ENCODE results near the gene ESRRA. TPM values are rescaled to one million over a fixed set of nuclear protein-coding genes. Genes with fewer than 3 reads are reported as not detected.

ESRRA gene
- total and polyA plus RNA-seq, 2 donors, result 13.3 to 53.2 TPM

GRCh38 chr11:64266339-64266738 is 39.0 kb upstream of the ESRRA start:
- H3K27ac ChIP-seq (ENCODE audit: low read depth), result no peak overlapping the region
- H3K4me3 ChIP-seq (ENCODE audit: low read depth, low read length), result no peak overlapping the region
- 87% methylated on average over 15 of the region's 15 CpGs for WGBS
- DNase-seq (ENCODE audit: extremely low spot score), result no peak
- H3K36me3 ChIP-seq (ENCODE audit: insufficient read depth), result peaks cover 4% of the 10 kb centered on the region
- H3K4me1 ChIP-seq (ENCODE audit: insufficient read depth), result no peaks in the 10 kb centered on the region

DNA sequence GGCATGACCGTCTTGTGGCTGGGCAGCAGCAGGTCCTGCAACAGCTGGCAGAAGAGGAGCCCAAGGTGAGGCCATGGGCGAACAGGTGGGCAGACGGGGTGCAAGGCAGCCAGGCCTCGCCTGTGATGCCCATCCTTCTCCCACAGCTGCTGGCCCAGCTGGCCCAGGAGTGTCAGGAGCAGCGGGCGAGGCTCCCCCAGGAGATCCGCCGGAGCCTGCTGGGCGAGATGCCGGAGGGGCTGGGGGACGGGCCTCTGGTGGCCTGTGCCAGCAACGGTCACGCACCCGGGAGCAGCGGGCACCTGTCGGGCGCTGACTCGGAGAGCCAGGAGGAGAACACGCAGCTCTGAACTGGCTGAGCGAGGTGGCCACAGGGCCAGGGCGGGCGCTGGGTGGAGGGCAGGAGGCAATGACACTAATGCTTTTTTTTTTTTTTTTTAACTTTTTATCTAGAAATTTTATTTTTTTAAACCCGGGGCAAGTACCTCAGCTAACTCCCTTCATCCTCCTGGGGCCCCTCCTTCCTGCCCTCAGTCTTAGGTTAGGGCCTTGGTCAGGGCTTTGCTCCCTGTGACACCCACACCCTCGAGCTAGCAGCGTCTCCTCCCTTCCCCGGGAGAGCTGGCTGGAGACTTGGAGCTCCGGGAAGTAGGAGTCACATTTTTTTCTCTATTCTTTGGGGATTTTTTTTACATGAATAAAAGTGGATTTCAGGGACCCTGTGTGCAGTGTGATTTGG is 37.9 kb upstream of the ESRRA start:
- no peak for DNase-seq (ENCODE audit: extremely low spot score)
- Histone ChIP-seq H3K4me3 (ENCODE audit: low read depth, low read length) (no peak overlapping the region), H3K4me1 (ENCODE audit: insufficient read depth) (no peaks in the 10 kb centered on the region), H3K36me3 (ENCODE audit: insufficient read depth) (peaks cover 4% of the 10 kb centered on the region), H3K27ac (ENCODE audit: low read depth) (peak overlapping the region; percentile 92)
- 84% methylated on average over 27 of the region's 27 CpGs for WGBS

GRCh38 chr11:64268025-64268892 is 37.1 kb upstream of the ESRRA start:
- no peaks in the 10 kb centered on the region for H3K4me1 ChIP-seq (ENCODE audit: insufficient read depth)
- no peak for DNase-seq (ENCODE audit: extremely low spot score)

DNA sequence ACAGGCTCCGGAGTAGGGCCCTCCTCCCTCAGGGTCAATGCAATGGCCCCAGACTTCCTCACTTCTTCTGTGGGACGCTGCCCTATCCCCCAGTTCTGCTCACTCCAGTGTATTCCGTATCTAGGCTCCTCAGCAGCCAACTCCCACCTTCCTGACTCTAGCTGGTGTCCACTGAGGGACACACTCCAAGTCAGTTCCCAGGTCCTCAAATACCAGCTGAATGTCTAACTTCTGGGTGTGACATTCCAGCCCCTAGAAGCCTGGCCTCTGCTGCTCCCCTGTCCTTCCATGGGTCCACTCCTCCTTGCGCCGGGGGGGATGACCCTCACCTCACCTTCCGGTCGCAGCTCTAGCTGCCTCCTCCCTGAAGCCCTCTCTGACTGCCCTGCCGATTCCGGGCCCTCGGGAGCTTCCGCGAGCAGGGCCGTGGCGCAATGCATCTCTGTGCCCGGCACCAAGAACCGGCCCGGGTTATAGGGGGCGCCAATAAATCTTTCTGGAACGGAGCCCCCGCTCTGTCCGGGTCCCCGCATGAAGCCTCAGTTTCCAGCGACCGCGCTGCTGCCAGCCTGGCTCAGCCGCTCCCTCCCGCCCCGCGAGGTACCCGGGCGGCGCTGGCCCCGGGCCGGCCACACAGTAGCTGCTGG is 36.3 kb upstream of the ESRRA start:
- DNase-seq (ENCODE audit: extremely low spot score), result no peak
- under 1% methylated on average over 34 of the region's 34 CpGs for WGBS

More at GRCh38 chr11:64268025-64268892, 37.1 kb upstream of the ESRRA start:
- Histone ChIP-seq H3K4me3 (ENCODE audit: low read depth, low read length) (peak overlapping the region; percentile 59), H3K36me3 (ENCODE audit: insufficient read depth) (no peaks in the 10 kb centered on the region), H3K27ac (ENCODE audit: low read depth) (peak overlapping the region; percentile 92)
- 35% methylated on average over 23 of the region's 23 CpGs for WGBS

DNA sequence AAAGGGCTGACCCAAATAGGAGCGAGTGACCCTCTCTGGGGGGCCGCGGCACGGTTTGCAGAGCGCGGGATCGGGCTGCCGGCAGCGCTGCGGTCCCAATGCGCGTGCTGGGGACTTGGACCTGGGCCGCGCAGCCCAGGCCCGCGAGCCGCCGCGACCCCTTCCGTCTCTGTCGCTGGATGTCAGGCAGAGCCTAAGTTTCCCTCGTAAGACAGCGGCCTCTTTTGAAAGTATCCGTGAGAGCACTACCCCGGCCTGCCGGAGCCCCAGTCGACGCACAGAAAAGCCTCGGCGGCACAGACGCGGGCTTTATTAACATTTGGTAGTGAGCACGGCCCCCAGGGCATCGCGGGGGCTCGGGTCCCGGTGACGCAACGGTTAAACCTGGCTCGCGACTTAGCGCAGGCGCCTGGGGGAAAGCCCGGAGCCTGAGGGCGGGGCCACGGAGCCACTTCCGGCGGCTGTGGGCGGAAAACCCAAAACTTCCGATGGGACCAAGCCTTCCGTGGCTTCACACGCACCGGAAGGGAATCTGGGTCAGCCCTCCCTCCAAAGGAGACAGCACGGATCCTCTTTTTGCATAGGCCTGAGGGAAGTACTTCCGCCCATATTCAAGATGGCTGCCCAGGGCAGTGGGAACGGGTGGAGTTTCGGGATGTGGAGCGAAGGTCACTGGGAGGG is 35.6 kb upstream of the ESRRA start:
- peak overlapping the region; percentile 59 for H3K4me3 ChIP-seq (ENCODE audit: low read depth, low read length)
- peak overlapping the region; percentile 92 for H3K27ac ChIP-seq (ENCODE audit: low read depth)
- DNase-seq (ENCODE audit: extremely low spot score), result peak; percentile 99
- no peaks in the 10 kb centered on the region for H3K4me1 ChIP-seq (ENCODE audit: insufficient read depth)
- WGBS, result under 1% methylated on average over 58 of the region's 58 CpGs
- no peaks in the 10 kb centered on the region for H3K36me3 ChIP-seq (ENCODE audit: insufficient read depth)

More for the DNA sequence above, 36.3 kb upstream of the ESRRA start:
- H3K36me3 ChIP-seq (ENCODE audit: insufficient read depth), result no peaks in the 10 kb centered on the region
- H3K27ac ChIP-seq (ENCODE audit: low read depth), result peak overlapping the region; percentile 92
- H3K4me1 ChIP-seq (ENCODE audit: insufficient read depth), result no peaks in the 10 kb centered on the region
- peak overlapping the region; percentile 59 for H3K4me3 ChIP-seq (ENCODE audit: low read depth, low read length)

DNA sequence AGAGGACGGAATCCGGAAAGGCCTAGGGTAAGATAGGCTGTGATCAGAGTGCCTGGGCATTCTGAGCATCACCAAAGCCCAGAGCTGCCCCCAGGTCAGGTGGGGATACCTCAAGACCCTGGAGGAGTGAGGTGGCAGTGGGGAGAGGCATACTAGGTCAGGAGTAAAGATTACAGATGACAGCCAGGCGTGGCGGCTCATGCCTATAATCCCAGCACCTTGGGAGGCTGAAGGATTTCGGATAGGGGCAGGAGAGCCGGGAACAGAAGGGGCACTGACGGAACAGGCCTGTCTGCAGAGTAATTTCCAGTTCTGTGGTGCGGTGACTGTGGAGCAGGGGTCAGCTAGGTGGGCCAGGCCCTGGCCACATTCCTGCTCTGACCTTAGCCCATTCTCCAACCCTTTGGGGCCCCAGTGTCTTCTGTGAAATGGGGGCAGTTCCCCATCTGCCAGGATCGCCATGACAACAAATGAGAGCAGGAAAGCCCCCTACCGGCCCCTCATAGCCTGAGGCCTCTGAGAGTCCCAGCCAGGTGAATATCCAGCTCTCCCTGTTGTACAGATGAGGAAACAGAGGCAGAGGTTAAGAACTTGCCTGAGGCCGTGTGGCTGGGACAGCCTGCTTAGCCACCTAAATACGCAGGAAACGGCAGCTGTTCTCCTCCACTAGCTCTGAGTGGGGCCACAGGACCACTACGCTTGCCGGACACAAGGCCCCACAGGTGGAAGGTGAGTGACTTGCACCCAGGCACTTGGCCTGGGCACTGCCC is 30.1 kb upstream of the ESRRA start:
- H3K4me3 ChIP-seq (ENCODE audit: low read depth, low read length), result no peak overlapping the region
- no peaks in the 10 kb centered on the region for H3K4me1 ChIP-seq (ENCODE audit: insufficient read depth)
- DNase-seq (ENCODE audit: extremely low spot score), result no peak
- H3K27ac ChIP-seq (ENCODE audit: low read depth), result no peak overlapping the region
- no peaks in the 10 kb centered on the region for H3K36me3 ChIP-seq (ENCODE audit: insufficient read depth)
- 88% methylated on average over 15 of the region's 15 CpGs for WGBS

- Histone ChIP-seq H3K27ac (ENCODE audit: low read depth) (no peak overlapping the region), H3K4me1 (ENCODE audit: insufficient read depth) (no peaks in the 10 kb centered on the region), H3K4me3 (ENCODE audit: low read depth, low read length) (no peak overlapping the region), H3K36me3 (ENCODE audit: insufficient read depth) (no peaks in the 10 kb centered on the region)
- 75% methylated on average over 2 of the region's 2 CpGs for WGBS
- no peak for DNase-seq (ENCODE audit: extremely low spot score)
Measured at GRCh38 chr11:64275841-64276240, 29.5 kb upstream of the ESRRA start.

DNA sequence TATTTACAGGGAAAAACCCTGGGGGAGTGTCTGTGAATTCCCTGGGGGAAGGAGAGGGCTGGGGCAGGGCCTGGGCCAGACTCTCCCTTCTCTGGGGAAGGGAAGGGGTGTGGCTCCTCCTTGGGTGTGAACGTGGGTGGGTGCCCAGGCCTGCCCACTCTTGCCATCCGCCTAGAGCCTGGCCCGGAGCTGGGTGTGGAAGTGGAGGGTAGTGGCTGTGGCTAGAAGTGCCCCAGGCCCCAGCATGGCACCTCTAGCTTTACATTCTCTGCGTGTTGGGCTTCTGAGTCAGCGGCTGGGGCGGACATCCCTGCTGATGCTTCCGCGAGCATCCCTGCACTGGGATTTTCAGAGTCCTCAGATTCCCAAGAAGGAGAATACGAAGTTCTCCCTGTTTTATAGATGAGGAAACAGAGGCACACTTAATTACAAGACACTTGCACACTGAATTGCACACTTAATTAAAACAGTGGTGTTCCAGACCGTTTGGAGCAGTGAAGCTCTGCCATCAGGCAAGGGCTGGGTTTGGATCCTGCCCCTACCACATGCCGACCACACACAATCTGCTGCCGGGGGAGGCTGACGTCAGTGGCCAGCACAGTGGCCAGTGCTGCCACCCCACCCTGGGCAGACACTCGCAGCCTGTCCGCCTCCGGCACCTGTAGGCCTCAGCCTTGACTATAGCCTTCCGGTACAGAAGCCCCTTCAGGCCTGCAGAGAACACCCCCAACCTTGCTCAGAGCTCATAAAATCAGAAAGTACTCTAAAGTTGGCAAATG is 28.5 kb upstream of the ESRRA start:
- no peaks in the 10 kb centered on the region for H3K4me1 ChIP-seq (ENCODE audit: insufficient read depth)
- WGBS, result 78% methylated on average over 17 of the region's 17 CpGs
- no peak overlapping the region for H3K4me3 ChIP-seq (ENCODE audit: low read depth, low read length)
- H3K27ac ChIP-seq (ENCODE audit: low read depth), result no peak overlapping the region
- no peaks in the 10 kb centered on the region for H3K36me3 ChIP-seq (ENCODE audit: insufficient read depth)
- DNase-seq (ENCODE audit: extremely low spot score), result no peak

DNA sequence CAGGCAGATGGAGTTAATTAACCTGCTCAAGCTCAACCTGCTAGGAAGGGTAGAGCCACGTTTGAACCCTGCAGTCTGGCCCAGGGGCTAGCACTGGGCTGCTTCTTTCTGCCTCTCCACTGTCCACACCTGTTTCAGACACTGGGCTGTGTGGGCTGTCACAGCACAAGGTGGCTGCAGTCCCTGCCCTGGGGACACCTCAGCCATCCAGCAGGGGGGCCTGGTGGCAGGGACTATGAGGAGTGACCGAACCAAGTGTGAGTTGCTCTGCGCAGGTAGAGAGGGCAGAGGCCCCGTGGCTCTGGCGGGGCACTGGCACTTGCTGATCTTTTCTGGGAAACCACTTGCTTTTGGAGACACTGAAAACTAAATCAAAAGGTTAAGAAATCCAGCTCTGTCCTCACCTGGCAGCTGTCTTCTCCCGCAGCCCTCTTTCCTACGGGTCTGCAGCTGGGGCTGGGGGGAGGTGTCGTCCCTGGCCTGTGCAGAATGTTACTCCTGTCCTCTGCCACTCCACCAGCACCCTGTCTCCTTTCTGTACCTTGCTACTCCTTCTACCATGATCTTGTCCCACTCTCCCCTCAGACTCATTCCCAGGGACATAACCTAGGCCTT is 26.6 kb upstream of the ESRRA start:
- no peak for DNase-seq (ENCODE audit: extremely low spot score)
- WGBS, result 86% methylated on average over 8 of the region's 8 CpGs
- Histone ChIP-seq H3K4me1 (ENCODE audit: insufficient read depth) (no peaks in the 10 kb centered on the region), H3K27ac (ENCODE audit: low read depth) (no peak overlapping the region), H3K4me3 (ENCODE audit: low read depth, low read length) (no peak overlapping the region), H3K36me3 (ENCODE audit: insufficient read depth) (no peaks in the 10 kb centered on the region)

GRCh38 chr11:64281957-64282770 is 23.2 kb upstream of the ESRRA start:
- Histone ChIP-seq H3K4me1 (ENCODE audit: insufficient read depth) (no peaks in the 10 kb centered on the region), H3K36me3 (ENCODE audit: insufficient read depth) (no peaks in the 10 kb centered on the region), H3K27ac (ENCODE audit: low read depth) (no peak overlapping the region), H3K4me3 (ENCODE audit: low read depth, low read length) (no peak overlapping the region)
- no peak for DNase-seq (ENCODE audit: extremely low spot score)
- 94% methylated on average over 22 of the region's 22 CpGs for WGBS

GRCh38 chr11:64283092-64283491 is 22.2 kb upstream of the ESRRA start:
- no peak overlapping the region for H3K4me3 ChIP-seq (ENCODE audit: low read depth, low read length)
- 90% methylated on average over 3 of the region's 3 CpGs for WGBS
- H3K36me3 ChIP-seq (ENCODE audit: insufficient read depth), result no peaks in the 10 kb centered on the region
- H3K27ac ChIP-seq (ENCODE audit: low read depth), result no peak overlapping the region
- DNase-seq (ENCODE audit: extremely low spot score), result no peak
- H3K4me1 ChIP-seq (ENCODE audit: insufficient read depth), result no peaks in the 10 kb centered on the region
